ENCODE data around the gene STRN3.
"Not testable (repeated sequence)": the region's sequence is repeated elsewhere in the genome, so short reads cannot be mapped to it uniquely, and the experiment has no call there.

Gene STRN3

DNA sequence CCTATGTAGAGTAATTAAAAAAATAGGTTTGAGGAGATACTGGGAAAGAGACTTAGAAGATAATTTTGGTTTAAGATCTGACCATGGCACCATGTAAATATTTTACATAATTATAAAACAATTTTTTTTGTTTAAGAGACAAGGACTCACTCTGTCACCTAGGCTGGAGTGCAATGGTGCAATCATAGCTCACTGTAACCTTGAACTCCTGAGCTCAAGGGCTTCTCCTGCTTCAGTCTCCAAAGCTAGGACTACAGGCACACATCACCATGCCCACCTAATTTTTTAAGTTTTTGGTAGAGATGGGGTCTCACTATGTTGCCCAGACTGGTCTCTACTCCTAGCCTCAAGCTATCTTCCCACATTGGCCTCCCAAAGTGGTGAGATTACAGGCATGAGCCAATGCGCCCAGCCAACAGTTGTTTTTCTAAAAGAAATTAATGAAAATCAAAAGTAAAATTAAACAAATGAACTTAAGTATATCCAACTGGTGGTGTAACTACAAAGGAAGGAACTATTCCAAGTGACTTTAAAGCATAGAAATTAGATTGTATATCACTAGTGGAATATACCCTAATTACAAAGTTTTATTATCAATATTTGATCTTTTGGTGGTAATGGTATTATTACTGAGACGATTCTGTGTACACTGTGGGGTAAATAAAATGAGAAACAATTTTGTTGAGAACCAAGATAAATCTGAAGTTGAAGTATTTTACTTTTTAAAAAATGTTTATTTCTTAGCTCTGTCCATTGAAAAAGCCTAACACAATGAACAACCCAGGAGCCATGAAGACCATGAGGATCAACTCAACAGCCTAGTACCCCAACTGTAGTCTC lies 122.7 kb downstream of the STRN3 start:
- no peak for DNase-seq

DNA sequence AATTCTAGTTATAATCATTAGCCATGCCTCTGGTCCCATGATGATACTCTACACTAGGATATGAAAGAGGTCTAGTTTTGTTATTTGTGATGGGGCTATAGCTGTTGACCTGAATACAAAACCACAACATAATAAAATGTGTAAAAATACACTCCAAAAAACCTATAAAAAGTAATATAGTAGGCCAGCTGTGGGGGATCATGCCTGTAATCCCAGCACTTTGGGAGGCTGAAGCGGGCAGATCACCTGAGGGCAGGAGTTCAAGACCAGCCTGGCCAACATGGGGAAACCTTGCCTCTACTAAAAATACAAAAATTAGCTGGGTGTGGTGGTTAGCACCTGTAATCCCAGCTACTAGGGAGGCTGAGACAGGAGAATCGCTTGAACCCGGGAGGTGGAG lies 129.1 kb downstream of the STRN3 start:
- not testable (repeated sequence) for DNase-seq

GRCh38 chr14:30896435-30896834 lies 129.7 kb downstream of the STRN3 start:
- no peak for DNase-seq

DNA sequence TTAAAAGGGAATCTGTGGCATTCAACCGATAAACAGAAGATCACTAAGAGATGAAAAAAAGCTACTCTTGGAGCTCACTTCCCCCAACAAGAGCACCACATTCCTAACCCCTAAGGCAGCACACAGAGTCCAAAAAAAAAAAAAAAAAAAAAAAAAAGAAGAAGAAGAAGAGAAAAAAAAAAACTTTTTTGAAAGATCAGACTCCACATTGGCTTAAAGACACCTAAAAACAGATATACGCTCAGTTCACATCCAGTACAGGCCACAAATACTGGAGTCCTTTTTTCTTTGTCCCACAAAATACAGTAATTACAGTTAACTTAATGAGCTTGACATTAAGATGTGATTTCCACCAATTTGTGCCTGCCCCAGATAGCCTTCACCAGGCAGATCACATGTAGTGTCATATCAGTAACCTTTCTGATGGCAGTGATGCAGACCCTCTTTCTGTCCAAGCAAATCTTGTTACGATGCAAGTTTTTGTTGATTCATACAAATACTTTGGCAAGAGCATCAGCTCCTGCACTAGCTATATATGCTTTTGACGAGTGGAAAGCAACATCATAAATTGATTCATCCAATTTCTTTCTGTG lies 131.2 kb downstream of the STRN3 start:
- no peak for DNase-seq

DNA sequence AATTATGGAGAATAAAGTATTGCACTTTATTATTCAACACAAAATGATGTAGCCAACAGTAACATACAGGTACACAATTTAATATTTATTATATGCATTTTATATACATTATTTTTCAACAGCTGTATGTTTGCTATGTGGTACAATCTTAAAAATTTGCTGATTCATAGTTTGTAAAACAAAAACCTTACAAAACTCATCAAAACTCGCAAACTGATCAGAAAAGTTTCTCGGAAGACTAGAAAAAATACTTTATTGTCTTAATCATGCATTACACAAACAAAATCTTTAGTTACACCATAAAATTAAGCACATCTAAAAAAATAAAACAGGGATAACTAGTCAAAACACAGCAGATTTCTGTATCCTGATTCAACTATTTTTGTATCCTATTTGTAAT lies 132.4 kb downstream of the STRN3 start:
- no peak for DNase-seq

DNA sequence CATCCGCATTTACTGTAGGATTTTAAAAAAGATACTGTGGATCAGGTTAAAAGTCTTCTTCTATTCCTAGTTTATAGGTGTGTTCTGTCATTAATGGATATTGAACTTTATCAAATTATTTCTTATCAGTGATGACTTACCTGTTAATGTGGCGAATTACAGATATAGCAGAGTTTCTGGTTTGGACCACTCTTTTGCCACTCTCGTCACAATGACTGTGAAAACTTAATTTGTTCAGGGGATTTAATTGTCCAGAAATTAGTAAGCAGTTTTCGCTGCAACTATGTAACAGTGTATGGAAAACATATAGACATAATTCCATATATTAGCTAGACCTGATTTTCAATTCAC lies 137.0 kb downstream of the STRN3 start:
- no peak for DNase-seq

- no peak for DNase-seq
These were observed 137.5 kb downstream of the STRN3 start for GRCh38 chr14:30888480-30889243.

DNA sequence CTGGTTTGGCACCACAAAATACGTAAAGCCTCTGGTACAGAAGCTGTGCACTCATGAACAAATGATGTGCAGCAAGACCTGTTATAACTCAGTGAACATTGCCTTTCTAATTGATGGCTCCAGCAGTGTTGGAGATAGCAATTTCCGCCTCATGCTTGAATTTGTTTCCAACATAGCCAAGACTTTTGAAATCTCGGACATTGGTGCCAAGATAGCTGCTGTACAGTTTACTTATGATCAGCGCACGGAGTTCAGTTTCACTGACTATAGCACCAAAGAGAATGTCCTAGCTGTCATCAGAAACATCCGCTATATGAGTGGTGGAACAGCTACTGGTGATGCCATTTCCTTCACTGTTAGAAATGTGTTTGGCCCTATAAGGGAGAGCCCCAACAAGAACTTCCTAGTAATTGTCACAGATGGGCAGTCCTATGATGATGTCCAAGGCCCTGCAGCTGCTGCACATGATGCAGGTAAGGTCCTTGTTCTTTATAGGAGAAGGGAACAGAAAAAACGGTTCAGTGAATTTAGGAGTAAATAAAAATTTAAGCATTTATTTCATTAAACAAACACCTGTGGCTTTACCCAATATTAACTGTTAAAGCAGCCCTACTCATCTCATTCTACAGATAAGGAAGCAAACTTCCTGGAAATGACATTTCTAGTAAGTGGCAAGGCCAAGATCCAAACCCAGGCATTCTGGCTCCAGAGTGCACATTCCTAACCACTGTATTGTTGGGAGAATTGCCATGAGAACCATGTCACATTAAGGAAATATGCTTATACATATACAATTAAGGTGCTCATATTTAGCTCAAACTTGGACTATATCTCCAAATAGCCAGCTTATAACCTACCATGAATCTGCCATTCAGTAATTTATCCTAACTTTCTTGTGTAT lies 140.1 kb downstream of the STRN3 start:
- no peak for DNase-seq

GRCh38 chr14:30884901-30885300 lies 141.3 kb downstream of the STRN3 start:
- no peak for DNase-seq

DNA sequence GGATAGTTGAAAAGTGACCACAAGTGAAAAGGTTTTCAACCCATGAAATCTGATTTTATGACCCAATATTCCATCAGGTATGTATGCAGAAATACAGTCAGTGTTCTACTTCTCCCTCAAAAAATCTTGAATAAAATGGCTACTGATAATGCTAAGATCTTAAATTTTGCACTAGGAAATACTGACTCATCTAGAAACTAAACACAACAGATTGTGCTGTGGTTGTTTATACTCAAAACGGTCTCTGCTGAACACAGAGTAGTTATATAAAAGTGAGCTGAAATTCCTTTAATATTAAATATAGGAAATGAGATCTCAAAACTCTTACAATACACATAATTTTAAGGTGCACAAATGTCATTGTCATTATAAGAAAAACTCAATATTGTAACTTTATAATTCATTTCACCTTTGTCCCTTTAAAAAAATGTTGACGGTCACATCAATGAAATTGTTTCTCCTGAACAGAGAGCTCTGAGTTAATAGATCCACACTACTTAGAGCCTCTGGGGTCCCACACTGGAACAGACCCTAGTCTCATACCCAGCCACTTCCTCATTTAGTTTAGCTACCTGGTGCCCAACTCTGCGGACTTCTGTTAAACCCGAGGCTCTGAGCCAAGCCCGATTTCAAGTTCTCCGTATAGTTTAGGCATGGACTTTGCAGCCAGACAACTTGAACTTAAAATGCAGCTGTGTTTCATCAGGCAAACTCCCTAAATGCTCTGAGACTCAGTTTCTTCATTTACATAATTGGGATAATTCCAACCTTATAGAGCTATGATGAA lies 142.5 kb downstream of the STRN3 start:
- no peak for DNase-seq

DNA sequence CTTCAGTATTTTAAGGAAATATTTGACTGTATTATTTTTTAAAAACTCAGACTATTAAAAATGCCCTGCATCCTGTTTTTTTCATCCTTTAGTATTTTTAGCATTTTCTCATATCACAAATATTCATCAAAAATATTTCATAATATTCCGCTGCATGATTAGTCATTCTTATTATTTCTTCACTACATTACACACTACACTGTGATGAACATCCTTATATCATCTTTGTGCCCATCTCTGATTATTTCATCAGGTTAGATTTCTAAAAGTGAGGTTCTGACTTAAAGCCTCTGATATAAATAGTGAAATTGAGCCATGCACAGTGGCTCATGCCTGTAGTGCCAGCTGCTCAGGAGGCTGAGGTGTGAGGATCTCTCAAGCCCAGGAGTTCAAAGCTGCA lies 143.7 kb downstream of the STRN3 start:
- no peak for DNase-seq

DNA sequence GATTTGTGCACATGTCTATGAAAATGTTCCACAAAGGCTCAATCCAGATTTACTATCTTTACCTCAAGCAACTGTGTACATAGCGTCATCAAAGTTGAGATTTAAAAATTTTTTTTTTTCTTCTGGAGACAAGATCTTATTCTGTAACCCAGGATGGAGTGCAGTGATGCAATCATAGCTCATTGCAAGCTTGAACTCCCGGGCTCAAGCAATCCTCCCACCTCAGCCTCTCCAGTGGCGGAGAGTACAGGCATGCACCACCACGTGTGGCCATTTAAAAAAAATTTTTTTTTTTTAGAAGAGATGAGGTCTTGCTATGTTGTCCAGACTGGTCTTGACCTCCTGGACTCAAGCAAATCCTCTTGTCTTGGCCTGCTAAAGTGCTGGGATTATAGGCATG lies 149.5 kb downstream of the STRN3 start:
- DNase-seq = no peak

DNA sequence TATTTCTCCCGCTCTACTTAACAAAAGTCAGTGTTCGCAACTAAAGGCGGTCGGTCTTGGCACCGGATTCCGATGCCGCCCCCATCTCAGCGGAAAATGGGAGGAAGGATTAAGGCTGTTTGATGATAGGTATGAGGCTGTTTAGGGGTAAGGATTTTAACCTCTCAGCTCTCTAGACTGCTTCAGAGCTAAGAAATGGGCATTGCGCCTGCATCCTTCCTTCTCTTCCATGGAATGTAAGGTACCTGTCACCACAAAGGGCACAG lies 150.5 kb downstream of the STRN3 start:
- DNase-seq = no peak

DNA sequence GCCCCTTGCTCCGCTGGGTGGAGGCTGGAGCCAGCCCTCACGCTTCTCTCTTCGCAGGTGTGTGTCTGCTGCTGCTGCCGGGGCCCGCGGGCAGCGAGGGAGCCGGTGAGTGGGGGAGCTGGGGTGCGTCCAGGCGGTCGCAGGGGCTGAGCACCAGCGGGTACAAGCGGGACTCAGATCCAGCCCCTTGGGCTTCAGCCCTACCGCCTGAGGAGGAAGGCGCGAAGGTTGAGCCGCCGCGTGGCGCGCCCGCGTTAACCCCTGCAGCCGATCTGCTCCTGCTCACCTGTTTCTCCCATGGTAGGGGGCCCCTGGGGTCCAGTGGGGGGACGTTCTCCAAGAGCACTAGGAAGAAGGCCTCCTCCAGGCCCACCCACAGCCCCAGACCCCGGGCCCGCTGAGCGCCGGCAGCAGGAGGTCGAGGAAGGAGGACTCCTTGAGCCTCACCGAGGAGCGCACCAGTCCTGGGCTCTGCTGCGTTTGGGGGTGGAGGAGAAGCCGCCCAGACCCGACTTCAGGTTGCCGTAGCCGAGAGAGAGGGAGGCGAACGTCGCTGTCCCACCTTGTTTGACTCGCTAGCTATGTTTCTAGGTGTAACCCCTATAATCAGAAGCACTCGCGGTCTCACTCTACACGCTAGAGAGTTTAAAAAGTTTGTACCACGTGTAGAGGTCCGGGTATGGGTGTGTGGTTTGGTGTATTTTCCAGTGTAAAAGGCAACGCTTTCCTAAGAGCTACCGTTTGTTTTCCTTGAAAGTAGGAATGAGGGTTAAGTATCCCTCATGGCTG lies 151.0 kb downstream of the STRN3 start:
- DNase-seq = no peak

DNA sequence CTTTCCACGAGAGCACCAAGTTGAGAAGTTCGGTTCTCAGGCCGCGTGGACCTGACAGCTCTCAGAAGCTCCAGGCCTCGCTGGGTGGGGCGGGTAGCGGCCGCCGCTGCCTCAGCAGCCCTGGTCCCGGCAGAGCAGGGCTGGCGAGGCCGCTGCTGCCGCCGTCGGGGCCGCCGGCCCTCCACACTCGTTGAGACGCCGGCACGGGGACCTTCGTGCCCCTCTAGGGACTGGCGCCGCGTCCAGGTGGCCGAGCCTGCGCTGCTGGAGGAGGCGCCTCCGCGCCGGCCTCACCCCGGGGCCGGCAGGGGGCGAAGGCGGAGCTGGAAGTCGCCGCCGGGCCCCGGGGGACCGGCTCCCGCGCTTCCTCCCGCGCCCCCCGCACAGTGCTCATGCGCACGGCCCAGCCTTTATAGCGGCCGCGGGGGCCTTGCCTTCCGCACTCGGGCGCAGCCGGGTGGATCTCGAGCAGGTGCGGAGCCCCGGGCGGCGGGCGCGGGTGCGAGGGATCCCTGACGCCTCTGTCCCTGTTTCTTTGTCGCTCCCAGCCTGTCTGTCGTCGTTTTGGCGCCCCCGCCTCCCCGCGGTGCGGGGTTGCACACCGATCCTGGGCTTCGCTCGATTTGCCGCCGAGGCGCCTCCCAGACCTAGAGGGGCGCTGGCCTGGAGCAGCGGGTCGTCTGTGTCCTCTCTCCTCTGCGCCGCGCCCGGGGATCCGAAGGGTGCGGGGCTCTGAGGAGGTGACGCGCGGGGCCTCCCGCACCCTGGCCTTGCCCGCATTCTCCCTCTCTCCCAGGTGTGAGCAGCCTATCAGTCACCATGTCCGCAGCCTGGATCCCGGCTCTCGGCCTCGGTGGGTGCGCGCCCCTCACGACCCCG lies 151.8 kb downstream of the STRN3 start, which contains the start of gene COCH:
COCH (plus strand) TSS at position 440 of the 879 bp plus-strand sequence; CDS start at position 820, 380 bp downstream.
- no peak for DNase-seq

GRCh38 chr14:30873308-30874119 lies 152.7 kb downstream of the STRN3 start:
- no peak for DNase-seq

GRCh38 chr14:30872602-30873001 lies 153.6 kb downstream of the STRN3 start:
- no peak for DNase-seq

- DNase-seq = no peak
These were observed 156.5 kb downstream of the STRN3 start for GRCh38 chr14:30869551-30870155.

DNA sequence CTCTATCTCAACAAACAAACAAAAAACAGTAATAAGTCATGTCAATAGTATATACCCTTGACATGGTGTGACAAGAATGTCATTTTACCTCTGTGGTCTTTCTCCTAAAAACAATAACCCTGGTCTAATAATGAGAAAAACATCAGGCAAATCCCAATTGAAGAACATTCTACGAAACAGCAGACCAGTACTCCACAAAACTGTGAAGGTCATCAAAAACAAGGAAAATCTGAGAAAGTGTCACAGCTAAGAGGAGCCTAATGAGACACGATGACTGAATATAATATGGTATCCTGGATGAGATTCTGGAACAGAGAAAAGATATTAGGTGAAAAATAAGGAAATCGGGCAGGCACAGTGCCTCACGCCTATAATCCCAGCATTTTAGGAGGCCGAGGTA lies 157.4 kb downstream of the STRN3 start:
- no peak for DNase-seq
